ENCODE measurements around the gene ZNF425.

ZNF425 gene

DNA sequence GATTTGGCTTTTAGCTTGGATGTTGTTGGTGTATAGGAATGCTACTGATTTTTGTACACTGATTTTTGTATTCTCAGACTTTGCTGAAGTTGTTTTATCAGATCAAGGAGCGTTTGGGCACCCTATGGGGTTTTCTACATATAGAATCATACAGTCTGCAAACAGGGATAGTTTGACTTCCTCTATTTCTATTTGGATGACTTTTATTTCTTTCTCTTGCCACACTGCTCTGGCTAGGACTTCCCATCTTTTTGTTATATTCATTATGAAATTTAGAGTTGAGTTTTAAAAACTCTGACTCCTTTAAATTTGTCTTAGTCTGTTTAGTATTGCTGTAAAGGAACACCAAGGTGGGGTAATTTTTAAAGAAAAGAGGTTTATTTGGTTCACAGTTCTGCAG, 40.3 kb downstream of the ZNF425 start:
- DNase-seq (ENCODE audit: low read depth, low spot score) = no peak
- no peak overlapping the region for H3K4me3 ChIP-seq (ENCODE audit: low read depth, low read length)
- ChIA-PET POLR2A (no interaction called here), CTCF (interaction anchor here (1.3 to 5.0 kb wide), 2 partner anchors 18 to 20 kb away, joined by 4 to 31 read pairs; no protein-coding TSS in a partner anchor)
- TF ChIP-seq, protein P1, sequence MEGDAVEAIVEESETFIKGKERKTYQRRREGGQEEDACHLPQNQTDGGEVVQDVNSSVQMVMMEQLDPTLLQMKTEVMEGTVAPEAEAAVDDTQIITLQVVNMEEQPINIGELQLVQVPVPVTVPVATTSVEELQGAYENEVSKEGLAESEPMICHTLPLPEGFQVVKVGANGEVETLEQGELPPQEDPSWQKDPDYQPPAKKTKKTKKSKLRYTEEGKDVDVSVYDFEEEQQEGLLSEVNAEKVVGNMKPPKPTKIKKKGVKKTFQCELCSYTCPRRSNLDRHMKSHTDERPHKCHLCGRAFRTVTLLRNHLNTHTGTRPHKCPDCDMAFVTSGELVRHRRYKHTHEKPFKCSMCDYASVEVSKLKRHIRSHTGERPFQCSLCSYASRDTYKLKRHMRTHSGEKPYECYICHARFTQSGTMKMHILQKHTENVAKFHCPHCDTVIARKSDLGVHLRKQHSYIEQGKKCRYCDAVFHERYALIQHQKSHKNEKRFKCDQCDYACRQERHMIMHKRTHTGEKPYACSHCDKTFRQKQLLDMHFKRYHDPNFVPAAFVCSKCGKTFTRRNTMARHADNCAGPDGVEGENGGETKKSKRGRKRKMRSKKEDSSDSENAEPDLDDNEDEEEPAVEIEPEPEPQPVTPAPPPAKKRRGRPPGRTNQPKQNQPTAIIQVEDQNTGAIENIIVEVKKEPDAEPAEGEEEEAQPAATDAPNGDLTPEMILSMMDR (IDR thresholded peaks at IDR 0.05; ENCODE audit: insufficient read depth, low read length, missing control alignments) = no peak

DNA sequence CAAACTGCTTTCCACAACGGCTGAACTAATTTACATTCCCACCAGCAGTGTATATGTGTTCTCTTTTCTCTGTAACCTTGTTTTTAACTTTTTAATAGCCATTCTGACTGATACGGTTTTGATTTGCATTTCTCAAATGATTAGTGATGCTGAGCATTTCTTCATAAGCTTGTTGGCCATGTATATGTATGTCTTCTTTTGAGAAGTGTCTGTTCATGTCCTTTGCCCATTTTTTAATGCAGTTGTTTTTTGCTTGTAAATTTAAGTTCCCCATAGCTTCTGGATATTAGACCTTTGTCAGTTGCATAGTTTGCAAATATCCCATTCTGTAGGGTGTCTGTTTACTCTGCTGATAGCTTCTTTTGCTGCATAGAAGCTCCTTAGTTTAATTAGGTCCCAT, 41.7 kb downstream of the ZNF425 start:
- ChIA-PET POLR2A (no interaction called here), CTCF (interaction anchor here (0.9 to 5.0 kb wide), 2 partner anchors 19 to 79 kb away, joined by 3 to 31 read pairs; no protein-coding TSS in a partner anchor)
- no peak for DNase-seq (ENCODE audit: low read depth, low spot score)
- TF ChIP-seq, protein P1 (IDR thresholded peaks at IDR 0.05; ENCODE audit: insufficient read depth, low read length, missing control alignments) = no peak
- no peak overlapping the region for H3K4me3 ChIP-seq (ENCODE audit: low read depth, low read length)

DNA sequence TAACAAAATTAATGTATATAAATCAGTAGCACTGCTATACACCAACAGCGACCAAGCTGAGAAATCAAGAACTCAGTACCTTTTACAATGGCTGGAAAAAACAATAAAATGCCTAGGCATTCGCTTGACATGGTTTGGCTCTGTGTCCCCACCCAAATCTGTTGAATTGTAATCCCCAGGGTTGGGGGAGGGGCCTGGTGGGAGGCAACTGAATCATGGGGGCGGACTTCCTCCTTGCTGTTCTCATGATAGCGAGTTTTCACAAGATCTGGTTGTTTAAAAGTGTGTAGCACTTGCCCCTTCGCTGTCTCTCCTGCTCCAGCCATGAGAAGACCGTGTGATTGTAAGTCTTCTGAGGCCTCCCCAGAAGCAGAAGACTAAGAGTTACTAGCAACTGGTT, 44.2 kb downstream of the ZNF425 start:
- CTCF ChIA-PET = interaction anchor here (5.0 kb wide), 1 partner anchor 16 kb away, joined by 31 read pairs; no protein-coding TSS in a partner anchor

DNA sequence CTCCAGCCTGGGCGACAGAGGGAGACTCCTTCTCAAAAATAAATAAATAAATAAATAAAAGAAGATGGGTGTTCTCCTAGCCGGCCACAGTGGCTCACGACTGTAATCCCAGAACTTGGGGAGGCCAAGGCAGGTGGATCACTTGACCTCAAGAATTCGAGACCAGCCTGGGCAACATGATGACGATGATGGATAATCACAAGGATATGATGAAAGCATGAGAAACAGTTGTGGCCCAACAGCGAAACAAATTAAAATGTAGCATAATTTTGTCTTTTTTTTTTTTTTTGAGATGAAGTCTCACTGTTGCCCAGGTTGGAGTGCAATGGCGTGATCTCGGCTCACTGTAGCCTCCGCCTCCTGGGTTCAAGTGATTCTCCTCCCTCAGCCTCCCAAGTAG, 48.5 kb downstream of the ZNF425 start:
- no peak for DNase-seq (ENCODE audit: low read depth, low spot score)
- H3K4me3 ChIP-seq (ENCODE audit: low read depth, low read length) = no peak overlapping the region
- TF ChIP-seq, protein P1 (IDR thresholded peaks at IDR 0.05; ENCODE audit: insufficient read depth, low read length, missing control alignments) = no peak
- ChIA-PET POLR2A (no interaction called here), CTCF (interaction anchor here (0.6 to 5.3 kb wide), 3 partner anchors 11 to 83 kb away, joined by 3 to 36 read pairs (median 3); no protein-coding TSS in a partner anchor)

More for the DNA sequence above, 44.2 kb downstream of the ZNF425 start:
- POLR2A ChIA-PET = no interaction called here
- TF ChIP-seq, protein P1 (IDR thresholded peaks at IDR 0.05; ENCODE audit: insufficient read depth, low read length, missing control alignments) = no peak
- no peak for DNase-seq (ENCODE audit: low read depth, low spot score)
- H3K4me3 ChIP-seq (ENCODE audit: low read depth, low read length) = no peak overlapping the region

DNA sequence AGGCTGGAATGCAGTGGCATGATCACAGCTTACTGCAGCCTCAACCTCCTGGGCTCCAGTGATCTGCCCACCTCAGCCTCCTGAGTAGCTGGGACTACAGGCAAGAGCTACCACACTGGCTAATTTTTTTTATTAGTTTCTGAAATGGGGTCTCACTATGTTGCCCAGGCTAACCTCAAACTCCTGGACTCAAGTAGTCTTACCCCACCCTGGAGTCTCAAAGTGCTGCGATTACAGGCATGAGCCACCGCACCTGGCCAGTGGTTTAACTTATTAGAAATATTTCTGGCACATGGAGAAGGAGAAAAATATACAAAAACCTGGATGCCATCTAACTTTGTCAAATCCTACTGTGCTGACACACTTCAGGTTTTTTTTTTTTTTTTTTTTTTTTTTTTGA, 50.8 kb downstream of the ZNF425 start:
- ChIA-PET POLR2A (no interaction called here), CTCF (interaction anchor here (2.6 kb wide), 1 partner anchor 10 kb away, joined by 20 read pairs; no protein-coding TSS in a partner anchor)
- no peak overlapping the region for H3K4me3 ChIP-seq (ENCODE audit: low read depth, low read length)
- DNase-seq (ENCODE audit: low read depth, low spot score) = no peak
- TF ChIP-seq, protein P1 (IDR thresholded peaks at IDR 0.05; ENCODE audit: insufficient read depth, low read length, missing control alignments) = no peak

DNA sequence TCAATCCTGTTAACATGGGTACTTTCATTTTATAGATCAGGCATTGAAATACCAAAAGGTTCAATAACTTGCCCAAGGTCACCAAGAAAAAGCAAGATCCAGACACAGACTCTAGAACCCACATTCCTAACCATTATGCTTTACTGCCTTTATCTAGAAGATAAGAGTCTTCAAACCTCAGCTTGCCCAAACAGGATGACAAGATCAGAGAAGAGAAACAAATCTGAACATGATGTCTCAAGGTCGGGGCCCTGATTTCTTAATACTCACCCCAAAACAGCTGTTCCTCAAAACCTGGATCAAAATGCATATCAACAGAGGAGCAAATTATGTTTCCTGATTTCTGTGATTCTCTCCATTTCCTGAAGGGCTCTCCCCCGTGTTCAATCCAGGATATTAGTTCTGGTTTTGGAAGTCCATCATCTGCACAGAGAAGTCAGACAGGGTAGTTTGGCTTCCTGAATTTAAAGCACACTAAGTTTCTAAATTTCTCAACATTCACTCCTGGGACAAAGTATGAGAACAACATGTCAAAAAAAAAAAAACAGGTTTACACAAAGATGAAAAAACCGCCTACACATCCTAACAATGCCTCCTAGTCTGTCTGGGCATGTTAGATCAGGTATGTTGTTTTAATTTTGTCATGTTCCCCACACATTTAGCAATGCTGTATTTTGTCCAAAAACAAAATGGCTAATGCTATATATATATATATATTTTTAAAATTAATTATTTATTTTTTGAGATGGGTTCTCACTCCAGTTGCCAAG, 51.8 kb downstream of the ZNF425 start:
- TF ChIP-seq, protein P1 (IDR thresholded peaks at IDR 0.05; ENCODE audit: insufficient read depth, low read length, missing control alignments) = no peak
- DNase-seq (ENCODE audit: low read depth, low spot score) = no peak
- CTCF ChIA-PET = interaction anchor here (1.6 to 2.6 kb wide), 2 partner anchors 9 to 52 kb away, joined by 3 to 20 read pairs; partner anchors contain the start of gene ZNF425
- POLR2A ChIA-PET = no interaction called here
- H3K4me3 ChIP-seq (ENCODE audit: low read depth, low read length) = no peak overlapping the region

Data from AG04449 (cell line).